ENCODE data around the gene PLEKHA7.

The PLEKHA7 gene

GRCh38 chr11:16874275-16874975 lies 139.8 kb downstream of the PLEKHA7 start:
- no peak for DNase-seq

DNA sequence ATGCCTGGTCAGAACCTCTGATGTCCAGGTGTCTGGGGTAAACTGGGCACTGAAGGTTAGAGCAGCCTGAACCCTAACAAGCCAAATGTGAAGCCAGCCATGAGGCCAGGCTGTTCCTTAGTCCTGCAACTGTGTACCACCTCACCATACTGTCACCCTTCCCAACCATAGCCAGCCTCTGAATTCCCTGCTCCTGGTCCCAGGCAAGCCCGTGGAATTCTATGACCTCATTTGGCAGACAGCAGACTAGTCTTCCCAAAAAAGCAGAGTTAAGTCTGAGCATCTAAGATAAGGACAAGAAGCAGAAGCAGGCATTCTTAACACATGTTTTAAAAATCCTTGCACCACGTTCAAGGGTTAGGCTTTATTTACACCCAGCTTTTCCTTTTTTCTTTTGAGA lies 140.9 kb downstream of the PLEKHA7 start:
- no peak for DNase-seq

GRCh38 chr11:16871368-16871767 lies 142.8 kb downstream of the PLEKHA7 start:
- no peak for DNase-seq

DNA sequence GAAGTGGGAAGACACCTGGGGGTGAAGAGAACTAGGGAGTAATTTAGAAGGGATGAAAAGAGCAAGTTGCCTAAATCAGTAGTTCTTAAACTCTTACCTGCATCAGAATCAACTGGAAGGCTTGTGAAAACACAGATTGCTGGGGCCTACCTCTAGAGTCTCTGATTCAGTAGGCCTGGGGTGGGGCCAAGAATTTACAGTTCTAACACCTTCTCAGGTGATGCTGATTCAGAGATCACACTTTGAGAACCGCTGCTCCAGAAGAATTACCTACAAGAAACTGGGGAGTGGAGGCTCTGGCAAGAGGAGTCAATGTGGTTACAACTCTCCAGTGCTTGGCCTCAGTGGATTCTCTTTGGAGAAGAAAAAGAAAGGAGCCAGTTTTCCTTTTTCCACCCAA lies 147.1 kb downstream of the PLEKHA7 start:
- no peak for DNase-seq

- DNase-seq: peak; percentile 76
Measured at GRCh38 chr11:16864428-16864827, 149.8 kb downstream of the PLEKHA7 start.

GRCh38 chr11:16863389-16863788 lies 150.8 kb downstream of the PLEKHA7 start:
- no peak for DNase-seq

DNA sequence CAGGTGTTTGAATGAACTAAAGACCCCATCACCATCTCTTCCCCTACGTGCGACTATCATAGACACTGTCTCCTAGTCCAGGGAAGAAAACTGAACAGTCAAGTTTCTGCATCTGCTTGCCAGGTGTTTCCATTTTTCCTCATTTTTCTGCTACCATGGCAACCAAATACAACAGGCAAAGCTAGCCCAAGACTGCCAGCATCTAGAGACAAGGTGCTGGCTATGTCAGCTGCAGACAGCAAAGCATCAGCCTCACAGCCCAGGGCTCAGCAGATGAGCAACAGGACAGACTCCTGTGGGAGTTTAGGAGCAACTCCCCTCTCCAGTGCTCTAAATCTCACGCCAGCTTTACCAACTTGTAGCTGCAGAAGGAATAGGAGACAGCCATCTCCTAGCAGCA lies 151.5 kb downstream of the PLEKHA7 start:
- DNase-seq: no peak

DNA sequence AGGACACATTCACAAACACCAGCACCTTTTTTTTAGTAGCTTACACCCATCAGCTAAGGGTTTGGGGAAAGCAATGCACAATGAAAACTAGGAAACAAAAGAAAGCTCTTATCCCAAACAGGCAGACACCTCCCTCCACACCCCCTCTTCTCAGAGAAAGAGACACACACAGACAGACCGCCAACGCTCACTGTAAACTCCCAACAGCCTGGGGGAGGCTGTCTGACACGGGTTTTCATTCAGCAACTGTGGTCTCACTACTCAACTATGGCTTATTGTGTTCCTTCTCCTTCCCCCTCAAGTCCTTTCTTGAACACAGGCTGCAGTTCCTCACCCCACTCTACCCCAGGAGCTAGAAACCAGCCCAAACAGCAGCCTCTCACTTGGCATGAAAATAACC lies 152.4 kb downstream of the PLEKHA7 start:
- no peak for DNase-seq

DNA sequence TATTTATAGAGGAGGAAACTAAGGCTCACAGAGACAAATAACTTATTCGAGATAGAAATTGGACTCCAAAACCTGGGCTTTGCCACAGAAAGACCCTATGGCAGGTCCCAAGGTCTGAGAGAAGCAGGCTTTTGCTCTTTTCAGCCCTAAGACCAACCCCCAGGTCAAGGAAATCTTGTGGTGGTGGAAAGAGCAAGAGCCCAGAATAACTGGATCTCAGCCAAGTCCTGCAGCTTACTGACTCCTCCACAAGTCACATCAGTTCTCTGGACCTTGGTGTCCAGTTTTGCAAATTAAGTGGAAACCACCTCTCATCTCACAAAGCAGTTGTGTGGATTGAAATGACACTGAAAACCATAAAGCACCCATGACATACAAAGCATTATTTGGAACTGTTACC lies 153.6 kb downstream of the PLEKHA7 start:
- no peak for DNase-seq

- DNase-seq: no peak
Measured at GRCh38 chr11:16859651-16860050, 154.6 kb downstream of the PLEKHA7 start.

DNA sequence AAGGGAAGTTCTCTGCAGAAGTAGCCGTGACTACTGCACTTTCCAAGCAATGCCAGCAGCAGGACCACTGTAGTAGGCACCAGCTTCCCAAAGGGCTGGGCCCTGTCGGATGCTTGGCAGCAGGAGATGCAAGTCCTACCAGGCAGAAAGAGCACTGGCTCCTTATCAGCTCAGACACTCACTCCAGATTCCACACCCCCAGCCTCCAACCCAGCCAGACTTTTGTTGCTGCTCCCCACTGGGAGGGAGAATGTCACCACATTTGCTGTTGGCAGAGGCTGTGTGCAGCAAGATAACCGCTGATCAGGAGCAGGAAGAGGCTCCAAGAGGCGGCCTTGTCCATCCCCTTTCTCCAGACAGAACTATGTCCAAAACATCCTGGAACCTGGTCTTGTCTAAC lies 157.0 kb downstream of the PLEKHA7 start:
- no peak for DNase-seq

- no peak for DNase-seq
Measured at GRCh38 chr11:16856022-16856471, 158.2 kb downstream of the PLEKHA7 start.

GRCh38 chr11:16854979-16855378 lies 159.2 kb downstream of the PLEKHA7 start:
- DNase-seq: no peak

GRCh38 chr11:16853859-16854258 lies 160.4 kb downstream of the PLEKHA7 start:
- DNase-seq: no peak

GRCh38 chr11:16853266-16853665 lies 160.9 kb downstream of the PLEKHA7 start:
- no peak for DNase-seq

DNA sequence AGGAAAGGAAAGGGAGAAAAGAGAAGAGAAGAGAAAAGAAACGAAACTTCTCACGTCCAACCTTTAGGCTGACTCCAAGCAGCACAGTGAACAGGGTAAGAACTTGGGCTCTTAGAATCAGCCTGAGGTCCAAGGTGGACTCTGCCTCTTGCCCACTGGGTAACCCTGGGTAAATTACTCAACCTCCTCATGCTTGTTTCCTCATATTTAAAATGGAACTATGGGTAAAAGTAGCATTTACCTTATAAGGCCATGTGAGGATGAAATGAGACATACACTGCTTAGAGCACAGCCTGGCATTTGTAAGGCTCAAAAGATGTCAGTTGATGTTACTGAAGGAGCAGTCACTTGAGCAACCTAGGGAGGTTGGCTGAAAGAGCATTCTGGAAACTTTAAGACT lies 167.9 kb downstream of the PLEKHA7 start:
- DNase-seq: peak; percentile 24

DNA sequence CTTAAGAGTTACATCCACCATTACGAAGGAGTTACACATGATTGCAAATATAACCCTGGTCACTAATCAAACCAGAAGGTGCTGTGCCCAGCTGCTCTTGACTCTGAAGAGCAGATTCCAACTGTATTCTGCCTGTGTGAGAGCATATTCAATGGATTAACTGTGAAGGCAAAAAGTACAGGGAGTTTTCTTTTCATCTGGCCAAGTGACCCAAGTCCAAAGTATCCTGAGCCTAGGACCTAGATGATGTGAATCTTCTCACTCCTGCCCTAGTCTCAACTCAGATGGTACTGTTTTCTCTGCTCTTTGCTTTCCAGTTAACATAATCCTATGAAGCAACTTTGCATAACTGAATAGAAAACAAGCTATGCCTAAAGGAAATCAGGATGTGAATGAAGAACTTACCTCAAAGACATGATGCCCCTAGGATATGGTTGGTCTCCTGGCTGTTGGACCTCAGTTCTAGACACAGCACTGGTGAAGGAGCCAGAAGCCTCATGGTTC lies 169.9 kb downstream of the PLEKHA7 start:
- no peak for DNase-seq

DNA sequence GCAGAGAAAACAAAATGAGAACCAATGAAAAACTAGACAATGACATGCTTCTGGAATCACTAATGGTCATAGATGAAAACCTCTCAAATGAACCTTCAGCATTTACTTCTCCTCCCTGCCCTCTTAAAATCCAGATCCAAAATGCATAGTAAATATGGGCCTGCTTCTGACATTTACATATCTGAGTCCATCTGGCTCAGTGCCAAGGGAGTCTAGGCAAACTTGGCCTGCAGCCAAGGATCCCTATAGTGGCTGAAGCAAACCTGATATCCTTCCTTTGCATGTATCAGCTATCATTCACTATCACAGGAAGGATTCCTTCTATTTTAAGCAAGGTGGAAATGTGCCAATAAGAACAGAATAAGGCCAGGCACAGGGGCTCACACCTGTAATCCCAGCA lies 170.9 kb downstream of the PLEKHA7 start:
- no peak for DNase-seq

GRCh38 chr11:16841984-16842383 lies 172.2 kb downstream of the PLEKHA7 start:
- no peak for DNase-seq

DNA sequence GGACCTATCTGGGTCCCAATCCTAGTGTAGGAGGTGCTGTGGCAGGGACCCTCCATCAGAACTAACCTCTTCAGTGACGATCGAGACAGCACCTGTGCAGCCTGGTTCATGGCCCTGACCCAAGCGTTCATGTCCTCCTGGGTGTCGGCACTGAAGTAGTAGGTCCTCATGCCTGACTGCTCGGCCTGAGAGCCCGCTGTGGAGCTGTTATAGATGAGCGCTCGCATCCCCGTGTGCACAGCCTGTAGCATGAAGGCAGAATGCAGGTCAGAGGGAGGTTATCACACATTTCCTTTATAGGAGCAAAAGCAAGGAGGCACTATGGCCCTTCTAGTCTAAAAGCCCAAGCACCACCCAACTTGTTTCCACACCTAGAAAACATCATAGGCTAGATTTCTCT lies 172.7 kb downstream of the PLEKHA7 start:
- no peak for DNase-seq

GRCh38 chr11:16840951-16841350 lies 173.3 kb downstream of the PLEKHA7 start:
- no peak for DNase-seq

- no peak for DNase-seq
Measured at GRCh38 chr11:16839821-16840220, 174.4 kb downstream of the PLEKHA7 start.

GRCh38 chr11:16834384-16834783 lies 179.8 kb downstream of the PLEKHA7 start:
- no peak for DNase-seq

DNA sequence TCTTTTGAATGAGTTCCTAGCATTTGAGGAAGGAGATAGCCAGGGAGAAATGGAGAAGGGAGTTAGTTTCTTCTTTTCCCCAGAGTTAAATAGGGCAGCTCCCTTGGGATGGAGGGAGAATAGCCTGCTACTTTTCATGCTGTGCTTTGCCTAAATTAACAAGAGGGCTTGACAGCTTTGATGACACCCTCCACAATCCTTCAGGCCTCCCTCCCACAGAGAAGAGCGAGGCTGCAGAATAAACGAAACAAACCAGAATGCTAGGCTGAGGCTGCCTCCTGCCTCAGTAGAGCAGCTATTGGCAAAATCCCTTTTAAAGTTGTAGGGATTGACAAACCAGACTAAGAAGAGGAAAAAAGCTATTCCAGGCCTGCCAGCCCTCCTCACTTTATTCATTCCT lies 181.2 kb downstream of the PLEKHA7 start:
- no peak for DNase-seq

DNA sequence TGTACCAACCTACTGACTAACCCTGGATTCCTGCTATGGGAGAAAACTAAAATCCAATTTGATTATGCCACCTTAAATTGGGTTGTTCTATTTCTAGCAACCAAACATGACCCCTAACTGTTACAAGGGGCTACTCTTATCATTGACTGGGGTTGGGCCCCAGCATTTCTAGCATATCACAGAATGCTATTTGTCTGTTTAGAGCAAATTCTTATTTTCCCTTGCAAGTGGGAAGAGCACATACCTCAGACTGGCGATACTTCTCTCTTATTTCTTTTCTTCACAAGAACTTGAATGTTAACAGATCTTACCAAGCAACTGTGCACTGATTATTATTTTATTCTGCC lies 182.0 kb downstream of the PLEKHA7 start:
- DNase-seq: no peak

All from suppressor macrophage treated with lipopolysaccharide for 4 hours (primary cell).